K562 (cell line): ENCODE measurements around the gene DISC1. TPM values are rescaled to one million over a fixed set of nuclear protein-coding genes. Genes with fewer than 3 reads are reported as not detected.

ENCODE experiments used
- ATAC-seq: fragments of 200-7000 bp; cut with Tn5 transposase; 3 replicates; pipeline ENCODE4 v1.9.1; 2020; ENCODE audit warnings: moderate library complexity
- BruUV-seq: library from RNA; stranded (reverse); fragments of 400-500 nt; replicated peaks from 2 replicates; lab custom pipeline; 2021; lab: Mats Ljungman, UMichigan
- CTCF ChIA-PET: fragments of 300-600 bp; formaldehyde crosslinking; extraction: SDS; loops from one replicate; lab custom pipeline; 2021; ENCODE audit warnings: low intra/inter-chr PET ratio; lab: Yijun Ruan, JAX
- POLR2A ChIA-PET: fragments of 300-600, 350-650 bp; sonication (Branson Sonifier 250); formaldehyde crosslinking; extraction: SDS; loops from one replicate; lab custom pipeline; 2021; ENCODE audit warnings: antibody characterized with exemption, inconsistent platforms; lab: Yijun Ruan, JAX
- DNase-seq, 4 experiments: peaks; one replicate each; pipeline versions ENCODE4 v3.0.0 to v3.0.0-alpha.2; 2011 to 2018; ENCODE audit warnings: low spot score in 3 of 4, mixed read lengths in 3 of 4; ENCODE audit errors: extremely low read depth in 1 of 4
- FAIRE-seq: peaks from 2 replicates; lab custom pipeline; 2011; peaks lifted over from hg19 to GRCh38; lab: Jason Lieb, UNC
- H2AFZ ChIP-seq: 2 replicates; pipeline ENCODE4 v1.6.0; 2011; ENCODE audit warnings: low read depth, low read length, control low read depth, inconsistent platforms
- H3K27ac ChIP-seq: fragments of 200-600 bp; 3 replicates; pipeline ENCODE4 v1.8.0; 2011; ENCODE audit warnings: low read depth, mild to moderate bottlenecking, control low read depth, inconsistent platforms, low read length, moderate library complexity, mixed read lengths; ENCODE audit errors: extremely low read depth
- H3K27me3 ChIP-seq, 2 experiments: fragments of 300-600 bp in 1 of 2; 2 replicates in 1 of 2; 3 replicates in 1 of 2; pipeline versions ENCODE4 v1.6.0 to v1.8.0; 2011; ENCODE audit warnings: inconsistent platforms in 2 of 2, low read length in 2 of 2, mild to moderate bottlenecking in 1 of 2, mixed read lengths in 1 of 2, moderate library complexity in 1 of 2; ENCODE audit not compliant: control insufficient read depth in 2 of 2, insufficient read depth in 2 of 2
- H3K36me3 ChIP-seq: fragments of 300-600 bp; 3 replicates; pipeline ENCODE4 v1.8.0; 2011; ENCODE audit warnings: mild to moderate bottlenecking, low read length, inconsistent platforms; ENCODE audit not compliant: control insufficient read depth, insufficient read depth
- H3K4me1 ChIP-seq, 2 experiments: fragments of 200-600 bp in 1 of 2; replicated peaks in 1 of 2; 2 replicates in 1 of 2; 3 replicates in 1 of 2; pipeline versions ENCODE4 v1.5.1 to v1.8.0; 2011; ENCODE audit warnings: inconsistent platforms in 2 of 2, low read length in 2 of 2, mild to moderate bottlenecking in 1 of 2, mixed read lengths in 1 of 2, moderate library complexity in 1 of 2; ENCODE audit not compliant: control insufficient read depth in 2 of 2, insufficient read depth in 2 of 2
- H3K4me2 ChIP-seq: 2 replicates; pipeline ENCODE4 v1.6.1; 2011; ENCODE audit warnings: low read length, control low read depth, inconsistent platforms, mixed read lengths; ENCODE audit not compliant: insufficient read depth
- H3K4me3 ChIP-seq: fragments of 200-600 bp; sonication (generic), shearing (Covaris generic); 2 replicates; pipeline ENCODE4 v1.5.1; 2016; ENCODE audit warnings: control low read depth, inconsistent platforms
- H3K79me2 ChIP-seq: fragments of 200-600 bp; 3 replicates; pipeline ENCODE4 v1.8.0; 2011; ENCODE audit warnings: low read length, inconsistent platforms; ENCODE audit not compliant: control insufficient read depth, insufficient read depth
- H3K9ac ChIP-seq, 2 experiments: 2 replicates each; pipeline versions ENCODE4 v1.6.0 to v1.6.1; 2011; ENCODE audit warnings: low read depth in 2 of 2, low read length in 2 of 2, control low read depth in 1 of 2, inconsistent platforms in 1 of 2, mild to moderate bottlenecking in 1 of 2, mixed read lengths in 1 of 2; ENCODE audit not compliant: insufficient read depth in 1 of 2
- H3K9me1 ChIP-seq: one replicate; pipeline ENCODE4 v1.6.0; 2011; ENCODE audit warnings: inconsistent platforms, mild to moderate bottlenecking, low read length, moderate library complexity; ENCODE audit not compliant: control insufficient read depth, insufficient read depth
- H3K9me3 ChIP-seq: replicated peaks from 2 replicates; pipeline ENCODE4 v1.5.1; 2011; ENCODE audit warnings: low read depth, low read length, inconsistent platforms; ENCODE audit not compliant: control insufficient read depth, insufficient read depth
- H4K20me1 ChIP-seq: replicated peaks from 2 replicates; pipeline ENCODE4 v1.6.1; 2011; ENCODE audit warnings: low read length, inconsistent platforms, mixed read lengths; ENCODE audit not compliant: control insufficient read depth, insufficient read depth
- NELFE ChIP-seq: IDR thresholded peaks from 2 replicates; pipeline ENCODE4 v1.6.1; 2011; ENCODE audit warnings: mild to moderate bottlenecking; ENCODE audit not compliant: insufficient read depth, insufficient read length
- NFYB ChIP-seq: IDR thresholded peaks from 2 replicates; pipeline ENCODE4 v1.6.1; 2011; ENCODE audit warnings: mild to moderate bottlenecking, moderate library complexity; ENCODE audit not compliant: insufficient read length; ENCODE audit errors: extremely low read depth
- PML ChIP-seq: IDR thresholded peaks from 2 replicates; pipeline ENCODE4 v1.6.1; 2012; ENCODE audit warnings: low read length, inconsistent platforms
- POLR3A ChIP-seq: IDR thresholded peaks from 2 replicates; pipeline ENCODE4 v1.6.1; 2011; ENCODE audit warnings: borderline replicate concordance, mild to moderate bottlenecking, moderate library complexity; ENCODE audit not compliant: insufficient read length, insufficient read depth; ENCODE audit errors: extremely low read depth
- RAD21 ChIP-seq, 2 experiments: fragments of 250-450 bp in 1 of 2; fragments of 450-650 bp in 1 of 2; sonication (Bioruptor Pico) in 1 of 2; formaldehyde crosslinking in 1 of 2; IDR thresholded peaks in 1 of 2; conservative IDR thresholded peaks in 1 of 2; 2 replicates each; pipeline versions ENCODE4 v1.4.0 to v1.8.0; 2020 to 2022; ENCODE audit warnings: mild to moderate bottlenecking in 2 of 2, moderate library complexity in 1 of 2
- whole genome bisulfite sequencing: fragments of 100-300 bp; shearing (Covaris generic); methylation state at CpG from one replicate; pipeline ENCODE4 v1.1.6; 2016; ENCODE audit warnings: low coverage, mixed read lengths; ENCODE audit not compliant: insufficient coverage; ENCODE audit errors: missing lambda C conversion rate; 5-methylcytosine and 5-hydroxymethylcytosine counted together
- in situ Hi-C: fragments of 300-500 bp; cut with MboI; formaldehyde crosslinking; loops from 4 replicates; pipeline ENCODE4 v1.15.0; 2018; ENCODE audit warnings: inconsistent platforms, mixed read lengths
- intact Hi-C: fragments of 100-400 bp; cut with micrococcal nuclease; formaldehyde crosslinking; loops from 2 replicates; pipeline ENCODE4 v1.14.2; 2022
- polyA plus RNA-seq, 8 experiments: library from polyadenylated mRNA; depleted of rRNA in 4 of 8; stranded (reverse) in 5 of 8; unstranded in 3 of 8; fragments of >200 nt; fragmentation: Nextera tagmentation in 2 of 8; fragmentation: Illumina TruSeq in 1 of 8; extraction: Ambion mirVana in 2 of 8; extraction: Trizol in 1 of 8; gene quantifications; 2 replicates each; pipeline versions ENCODE4 v1.2.1 to v1.2.3, GENCODE V29; 2011 to 2014; ENCODE audit warnings: inconsistent platforms in 1 of 8, missing spikeins in 1 of 8
- total RNA-seq, 7 experiments: library from RNA; depleted of rRNA in 6 of 7; stranded (reverse); fragments of >200 nt in 6 of 7; fragmentation: Illumina TruSeq in 2 of 7; extraction: Trizol in 2 of 7; gene quantifications; 2 replicates each; pipeline versions ENCODE4 v1.2.1 to v1.2.3, GENCODE V29; 2011 to 2021; ENCODE audit warnings: low replicate concordance in 1 of 7
- TF ChIP-seq, protein P1 (sequence below), 3 experiments: IDR thresholded peaks in 2 of 3; conservative IDR thresholded peaks in 1 of 3; 2 replicates each; pipeline ENCODE4 v1.5.1; 2011 to 2012; ENCODE audit warnings: low read length in 3 of 3, mild to moderate bottlenecking in 3 of 3, control low read depth in 2 of 3, improper control_type of control experiment in 1 of 3, inconsistent platforms in 1 of 3, low read depth in 1 of 3, mixed read lengths in 1 of 3, moderate library complexity in 1 of 3; ENCODE audit not compliant: insufficient read depth in 2 of 3
- TF ChIP-seq, protein P2 (sequence below): sonication (generic); formaldehyde crosslinking; IDR thresholded peaks from 2 replicates; pipeline ENCODE4 v1.9.0; 2022; ENCODE audit warnings: mild to moderate bottlenecking, missing genetic modification reagents
- TF ChIP-seq, protein P3 (sequence below): sonication (generic); formaldehyde crosslinking; IDR thresholded peaks from 2 replicates; pipeline ENCODE4 v1.5.0; 2020; ENCODE audit warnings: missing genetic modification reagents

DISC1 gene
- total and polyA plus RNA-seq, 9 of the 15 experiments (the other 6 are each of a cell fraction or from before 2014, with no cell fraction given), result 0.01 to 0.11 (median 0.08) TPM; not detected in 1

GRCh38 chr1:231605149-231606100, 21.2 kb upstream of the DISC1 start:
- ChIA-PET CTCF (interaction anchor here (0.7 kb wide), 1 partner anchor 306 kb away, joined by 3 read pairs; no protein-coding TSS in a partner anchor), POLR2A (interaction anchor here (1.0 to 1.5 kb wide), 3 partner anchors 236 to 246 kb away, joined by 3 to 4 read pairs (median 3); no protein-coding TSS in a partner anchor)
- no peak overlapping the region for H3K27ac ChIP-seq
- TF ChIP-seq, protein P1, sequence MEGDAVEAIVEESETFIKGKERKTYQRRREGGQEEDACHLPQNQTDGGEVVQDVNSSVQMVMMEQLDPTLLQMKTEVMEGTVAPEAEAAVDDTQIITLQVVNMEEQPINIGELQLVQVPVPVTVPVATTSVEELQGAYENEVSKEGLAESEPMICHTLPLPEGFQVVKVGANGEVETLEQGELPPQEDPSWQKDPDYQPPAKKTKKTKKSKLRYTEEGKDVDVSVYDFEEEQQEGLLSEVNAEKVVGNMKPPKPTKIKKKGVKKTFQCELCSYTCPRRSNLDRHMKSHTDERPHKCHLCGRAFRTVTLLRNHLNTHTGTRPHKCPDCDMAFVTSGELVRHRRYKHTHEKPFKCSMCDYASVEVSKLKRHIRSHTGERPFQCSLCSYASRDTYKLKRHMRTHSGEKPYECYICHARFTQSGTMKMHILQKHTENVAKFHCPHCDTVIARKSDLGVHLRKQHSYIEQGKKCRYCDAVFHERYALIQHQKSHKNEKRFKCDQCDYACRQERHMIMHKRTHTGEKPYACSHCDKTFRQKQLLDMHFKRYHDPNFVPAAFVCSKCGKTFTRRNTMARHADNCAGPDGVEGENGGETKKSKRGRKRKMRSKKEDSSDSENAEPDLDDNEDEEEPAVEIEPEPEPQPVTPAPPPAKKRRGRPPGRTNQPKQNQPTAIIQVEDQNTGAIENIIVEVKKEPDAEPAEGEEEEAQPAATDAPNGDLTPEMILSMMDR (IDR thresholded peaks at IDR 0.05 in 2 of 3, conservative IDR thresholded peaks at IDR 0.05 in 1 of 3; ENCODE audit: insufficient read depth in 2 of 3, low read depth in 1 of 3, low read length in 3 of 3), result 0 out of 6 replicates have a peak, but pooled peaks of 1 of the 3 experiments have one; percentile 7
- TF ChIP-seq RAD21 (CRISPR knock-in tag; conservative IDR thresholded peaks at IDR 0.05 in 1 of 2, IDR thresholded peaks at IDR 0.05 in 1 of 2) (peak in 1 of 2 experiments; percentile 17; a peak in 1 of 4 replicates), NFYB (no peak), NELFE (no peak), PML (no peak), POLR3A (no peak)
- TF ChIP-seq, protein P2, sequence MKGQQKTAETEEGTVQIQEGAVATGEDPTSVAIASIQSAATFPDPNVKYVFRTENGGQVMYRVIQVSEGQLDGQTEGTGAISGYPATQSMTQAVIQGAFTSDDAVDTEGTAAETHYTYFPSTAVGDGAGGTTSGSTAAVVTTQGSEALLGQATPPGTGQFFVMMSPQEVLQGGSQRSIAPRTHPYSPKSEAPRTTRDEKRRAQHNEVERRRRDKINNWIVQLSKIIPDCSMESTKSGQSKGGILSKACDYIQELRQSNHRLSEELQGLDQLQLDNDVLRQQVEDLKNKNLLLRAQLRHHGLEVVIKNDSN (CRISPR knock-in tag), result 0 out of 2 replicates have a peak, but pooled peaks have one; percentile 40
- TF ChIP-seq, protein P3, sequence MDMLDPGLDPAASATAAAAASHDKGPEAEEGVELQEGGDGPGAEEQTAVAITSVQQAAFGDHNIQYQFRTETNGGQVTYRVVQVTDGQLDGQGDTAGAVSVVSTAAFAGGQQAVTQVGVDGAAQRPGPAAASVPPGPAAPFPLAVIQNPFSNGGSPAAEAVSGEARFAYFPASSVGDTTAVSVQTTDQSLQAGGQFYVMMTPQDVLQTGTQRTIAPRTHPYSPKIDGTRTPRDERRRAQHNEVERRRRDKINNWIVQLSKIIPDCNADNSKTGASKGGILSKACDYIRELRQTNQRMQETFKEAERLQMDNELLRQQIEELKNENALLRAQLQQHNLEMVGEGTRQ (CRISPR knock-in tag), result 0 out of 2 replicates have a peak, but pooled peaks have one; percentile 32
- in situ Hi-C loops (loop anchor here (10.0 kb wide), 1 partner anchor 801 kb away; no protein-coding TSS in a partner anchor), intact Hi-C loops (loop anchor here (10.0 kb wide), 1 partner anchor 511 kb away; no protein-coding TSS in a partner anchor)
- 0% methylated on average over 8 of the region's 8 CpGs for WGBS
- ATAC-seq (no peak; the same call in 2 of the 3 replicates), DNase-seq (no peak), FAIRE-seq (no peak)
- H3K36me3 ChIP-seq, result no peaks in the 10 kb centered on the region
- H3K9ac ChIP-seq, result no peak overlapping the region
- no peaks in the 10 kb centered on the region for H3K9me3 ChIP-seq
- no peaks in the 10 kb centered on the region for H4K20me1 ChIP-seq
- no peak overlapping the region for H3K4me2 ChIP-seq
- BruUV-seq, result no TSS peak
- H2AFZ ChIP-seq, result no peak overlapping the region
- no peak overlapping the region for H3K4me3 ChIP-seq
- no peaks in the 10 kb centered on the region for H3K79me2 ChIP-seq
- H3K4me1 ChIP-seq, result peaks cover 0 to 5% of the 10 kb centered on the region in 2 experiments; a peak in 2 of 5 replicates
- H3K27me3 ChIP-seq, result peaks cover 4 to 15% of the 10 kb centered on the region in 2 experiments; a peak in 4 of 5 replicates
- no peaks in the 10 kb centered on the region for H3K9me1 ChIP-seq
